Measurements from ENCODE around the gene SMOC2. TPM values are rescaled to one million over a fixed set of nuclear protein-coding genes. Genes with fewer than 3 reads are reported as not detected.

The SMOC2 gene
- total and polyA plus RNA-seq, 2 of the 13 experiments (the other 11 are each of a cell fraction or from before 2014, with no cell fraction given): not detected

DNA sequence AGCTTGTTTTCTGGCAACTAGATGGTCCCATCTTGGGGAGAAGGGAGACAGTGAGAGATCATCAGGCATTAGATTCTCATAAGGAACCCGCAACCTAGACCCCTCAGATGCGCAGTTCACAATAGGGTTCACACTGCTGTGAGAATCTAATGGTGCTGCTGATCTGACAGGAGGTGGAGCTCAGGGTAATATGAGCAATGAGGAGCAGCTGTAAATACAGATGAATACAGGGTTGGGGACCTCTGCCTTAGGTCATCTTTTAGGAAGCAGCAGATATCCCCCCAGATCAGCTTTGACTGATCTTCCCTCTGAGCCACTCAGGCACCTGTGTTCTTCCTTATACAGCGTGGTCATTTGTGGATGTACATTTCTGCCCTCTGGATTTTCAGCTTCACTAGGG lies 63.4 kb downstream of the SMOC2 start (continued):
- TF ChIP-seq SKI (IDR thresholded peaks at IDR 0.05; ENCODE audit: partially characterized antibody): no peak
- TF ChIP-seq TBL1XR1 (IDR thresholded peaks at IDR 0.05; ENCODE audit: borderline replicate concordance, low read length, partially characterized antibody): no peak
- no peak for TF ChIP-seq TBX2 (CRISPR knock-in tag; IDR thresholded peaks at IDR 0.05; ENCODE audit: borderline replicate concordance)
- TF ChIP-seq ZNF224 (CRISPR knock-in tag; IDR thresholded peaks at IDR 0.05): no peak
- no peak for TF ChIP-seq ZNF333 (CRISPR knock-in tag; IDR thresholded peaks at IDR 0.05; ENCODE audit: borderline replicate concordance)
- no peak for TF ChIP-seq GLI4 (CRISPR knock-in tag; IDR thresholded peaks at IDR 0.05; ENCODE audit: borderline replicate concordance)
- TF ChIP-seq, protein P1, sequence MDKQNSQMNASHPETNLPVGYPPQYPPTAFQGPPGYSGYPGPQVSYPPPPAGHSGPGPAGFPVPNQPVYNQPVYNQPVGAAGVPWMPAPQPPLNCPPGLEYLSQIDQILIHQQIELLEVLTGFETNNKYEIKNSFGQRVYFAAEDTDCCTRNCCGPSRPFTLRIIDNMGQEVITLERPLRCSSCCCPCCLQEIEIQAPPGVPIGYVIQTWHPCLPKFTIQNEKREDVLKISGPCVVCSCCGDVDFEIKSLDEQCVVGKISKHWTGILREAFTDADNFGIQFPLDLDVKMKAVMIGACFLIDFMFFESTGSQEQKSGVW (CRISPR knock-in tag; IDR thresholded peaks at IDR 0.05; ENCODE audit: borderline replicate concordance): no peak
- no peak for TF ChIP-seq SSRP1 (CRISPR knock-in tag; IDR thresholded peaks at IDR 0.05)

DNA sequence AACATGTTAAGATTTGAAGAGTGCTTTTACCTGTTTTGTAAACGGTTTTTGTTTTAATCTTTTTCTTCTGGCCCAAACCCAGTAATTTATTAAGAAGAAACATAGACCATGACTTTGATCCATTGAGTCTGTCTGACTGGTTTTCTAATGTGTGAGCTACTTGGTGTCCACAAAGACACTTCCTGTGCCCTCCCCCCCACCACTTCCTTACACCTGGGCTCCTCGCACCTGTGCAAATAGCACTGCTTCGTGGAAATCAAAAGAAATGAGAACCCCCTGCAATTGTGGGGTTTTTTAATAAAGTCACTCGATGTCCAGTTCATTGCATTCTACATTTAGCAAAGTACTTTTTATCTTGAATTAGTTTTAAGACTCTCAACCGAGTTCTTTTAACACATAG lies 65.5 kb downstream of the SMOC2 start:
- H3K79me2 ChIP-seq (ENCODE audit: insufficient read depth, low read length): no peaks in the 10 kb centered on the region
- intact Hi-C loops (cut with micrococcal nuclease; ENCODE audit: unreplicated experiment): no loop called here
- FAIRE-seq (no peak), DNase-seq (ENCODE audit: low spot score) (no peak), ATAC-seq (no peak)
- TF ChIP-seq, protein P2, sequence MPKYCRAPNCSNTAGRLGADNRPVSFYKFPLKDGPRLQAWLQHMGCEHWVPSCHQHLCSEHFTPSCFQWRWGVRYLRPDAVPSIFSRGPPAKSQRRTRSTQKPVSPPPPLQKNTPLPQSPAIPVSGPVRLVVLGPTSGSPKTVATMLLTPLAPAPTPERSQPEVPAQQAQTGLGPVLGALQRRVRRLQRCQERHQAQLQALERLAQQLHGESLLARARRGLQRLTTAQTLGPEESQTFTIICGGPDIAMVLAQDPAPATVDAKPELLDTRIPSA (CRISPR knock-in tag; IDR thresholded peaks at IDR 0.05; ENCODE audit: borderline replicate concordance): no peak
- no peak for TF ChIP-seq ZC3H4 (CRISPR knock-in tag; IDR thresholded peaks at IDR 0.05; ENCODE audit: borderline replicate concordance)
- TF ChIP-seq HNRNPUL1 (IDR thresholded peaks at IDR 0.05; ENCODE audit: low read depth, low read length): no peak
- no peak for TF ChIP-seq MYNN (CRISPR knock-in tag; IDR thresholded peaks at IDR 0.05; ENCODE audit: low read depth)
- TF ChIP-seq PITX1 (CRISPR knock-in tag; IDR thresholded peaks at IDR 0.05): no peak
- TF ChIP-seq SP5 (CRISPR knock-in tag; IDR thresholded peaks at IDR 0.05; ENCODE audit: borderline replicate concordance, low read depth): no peak
- no peak for TF ChIP-seq GTF2F1 (IDR thresholded peaks at IDR 0.05; ENCODE audit: low read length)
- TF ChIP-seq NPAS2 (CRISPR knock-in tag; IDR thresholded peaks at IDR 0.05; ENCODE audit: borderline replicate concordance): no peak
- TF ChIP-seq CENPT (CRISPR knock-in tag; IDR thresholded peaks at IDR 0.05; ENCODE audit: low read depth): no peak
- TF ChIP-seq HOXD1 (CRISPR knock-in tag; IDR thresholded peaks at IDR 0.05): no peak
- TF ChIP-seq JUND (CRISPR knock-in tag; IDR thresholded peaks at IDR 0.05): no peak
- TF ChIP-seq ZNF737 (CRISPR knock-in tag; IDR thresholded peaks at IDR 0.05; ENCODE audit: borderline replicate concordance): no peak
- H3K9ac ChIP-seq (ENCODE audit: insufficient read depth, low read depth, low read length): no peak overlapping the region
- no peaks in the 10 kb centered on the region for H3K9me3 ChIP-seq (ENCODE audit: low read length)
- no peak overlapping the region for H2AFZ ChIP-seq (ENCODE audit: low read length)
- no TSS peak for BruUV-seq (replicated peaks)
- in situ Hi-C loops (cut with HindIII; ENCODE audit: extremely low pct_ligation_motif_present, low pct_unique_long_range_greater_than_20kb): no loop called here
- H4K20me1 ChIP-seq (ENCODE audit: insufficient read depth, low read length): no peaks in the 10 kb centered on the region
- H3K4me2 ChIP-seq (ENCODE audit: low read depth, low read length): no peak overlapping the region
- H3K4me3 ChIP-seq (replicated peaks in 1 of 3; ENCODE audit: insufficient read depth in 1 of 3, low read depth in 2 of 3, low read length in 3 of 3): no peak overlapping the region
- no peak overlapping the region for H3K27ac ChIP-seq (ENCODE audit: extremely low read length, insufficient read depth, low read length)
- ChIA-PET CTCF (ENCODE audit: low intra/inter-chr PET ratio, low total read pairs) (no interaction called here), POLR2A (no interaction called here)
- WGBS (ENCODE audit: low lambda C conversion rate): under 1% methylated on average over 5 of the region's 5 CpGs
- no peaks in the 10 kb centered on the region for H3K36me3 ChIP-seq (replicated peaks in 1 of 2; ENCODE audit: control insufficient read depth in 1 of 2, insufficient read depth in 2 of 2, low read length in 2 of 2)
- H3K4me1 ChIP-seq (ENCODE audit: insufficient read depth, low read length): no peaks in the 10 kb centered on the region
- H3K27me3 ChIP-seq (ENCODE audit: control insufficient read depth in 1 of 2, insufficient read depth in 2 of 2, low read length in 2 of 2): peaks cover 7 to 68% of the 10 kb centered on the region in 2 experiments

Data from HepG2 (cell line).